Astrocyte of the spinal cord (primary cell): Measurements from ENCODE around the gene TMPRSS13.
"Not testable (repeated sequence)": the region's sequence is repeated elsewhere in the genome, so short reads cannot be mapped to it uniquely, and the experiment has no call there.

Experiments used
- DNase-seq: peaks from one replicate; pipeline ENCODE4 v3.0.0; 2011; ENCODE audit warnings: low read depth, low spot score
- H3K4me3 ChIP-seq: 2 replicates; pipeline ENCODE4 v1.5.1; 2011; ENCODE audit warnings: low read depth, mild to moderate bottlenecking, low read length, moderate library complexity
- in situ Hi-C: cut with HindIII; loops from 2 replicates; pipeline ENCODE4 v1.10.0; 2017; ENCODE audit warnings: low sequenced_read_pairs
- TF ChIP-seq, protein P1 (sequence below): IDR thresholded peaks from 2 replicates; pipeline ENCODE4 v1.5.1; 2012; ENCODE audit warnings: low read depth, mild to moderate bottlenecking, low read length, inconsistent platforms

Gene TMPRSS13

DNA sequence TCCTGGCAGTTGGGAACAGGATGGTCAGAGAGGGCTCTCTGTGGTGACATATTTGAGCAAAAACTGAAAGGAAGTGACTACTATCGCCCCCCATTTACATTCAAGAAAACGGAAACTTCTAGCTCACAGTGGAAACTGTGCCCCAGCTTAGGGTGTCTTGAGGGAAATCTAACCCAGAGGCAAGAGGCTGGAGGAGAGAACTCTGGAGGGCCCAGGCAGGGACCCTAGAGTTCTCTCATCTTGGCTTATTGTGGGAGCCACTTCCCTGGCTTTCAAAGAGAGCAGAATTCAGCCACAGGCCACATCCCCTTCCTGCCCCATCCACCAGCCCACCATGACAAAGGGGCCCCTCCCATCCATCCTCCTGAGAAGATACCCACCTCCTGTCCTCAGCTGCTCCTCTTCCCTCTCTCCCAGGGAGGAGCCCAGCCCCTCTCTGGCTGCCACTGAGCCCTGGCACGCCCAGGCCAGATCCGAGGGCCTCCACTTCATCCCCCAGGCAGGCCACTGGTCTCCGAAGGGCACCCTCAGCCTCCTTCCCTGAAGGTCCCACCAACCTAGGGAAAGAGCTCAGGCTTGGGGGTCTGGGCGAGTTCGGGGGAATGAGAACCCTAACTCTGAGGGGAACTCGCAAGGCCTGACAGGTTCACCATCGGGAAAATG lies 1.6 kb upstream of the TMPRSS13 start:
- in situ Hi-C loops: no loop called here
- DNase-seq: no peak
- TF ChIP-seq, protein P1, sequence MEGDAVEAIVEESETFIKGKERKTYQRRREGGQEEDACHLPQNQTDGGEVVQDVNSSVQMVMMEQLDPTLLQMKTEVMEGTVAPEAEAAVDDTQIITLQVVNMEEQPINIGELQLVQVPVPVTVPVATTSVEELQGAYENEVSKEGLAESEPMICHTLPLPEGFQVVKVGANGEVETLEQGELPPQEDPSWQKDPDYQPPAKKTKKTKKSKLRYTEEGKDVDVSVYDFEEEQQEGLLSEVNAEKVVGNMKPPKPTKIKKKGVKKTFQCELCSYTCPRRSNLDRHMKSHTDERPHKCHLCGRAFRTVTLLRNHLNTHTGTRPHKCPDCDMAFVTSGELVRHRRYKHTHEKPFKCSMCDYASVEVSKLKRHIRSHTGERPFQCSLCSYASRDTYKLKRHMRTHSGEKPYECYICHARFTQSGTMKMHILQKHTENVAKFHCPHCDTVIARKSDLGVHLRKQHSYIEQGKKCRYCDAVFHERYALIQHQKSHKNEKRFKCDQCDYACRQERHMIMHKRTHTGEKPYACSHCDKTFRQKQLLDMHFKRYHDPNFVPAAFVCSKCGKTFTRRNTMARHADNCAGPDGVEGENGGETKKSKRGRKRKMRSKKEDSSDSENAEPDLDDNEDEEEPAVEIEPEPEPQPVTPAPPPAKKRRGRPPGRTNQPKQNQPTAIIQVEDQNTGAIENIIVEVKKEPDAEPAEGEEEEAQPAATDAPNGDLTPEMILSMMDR: no peak
- H3K4me3 ChIP-seq: no peak overlapping the region

GRCh38 chr11:117929916-117930570 lies 841 bp upstream of the TMPRSS13 start:
- TF ChIP-seq, protein P1: no peak
- in situ Hi-C loops: no loop called here
- no peak overlapping the region for H3K4me3 ChIP-seq
- DNase-seq: no peak

GRCh38 chr11:117928446-117929141 lies 608 bp downstream of the TMPRSS13 start:
- H3K4me3 ChIP-seq: no peak overlapping the region
- in situ Hi-C loops: no loop called here
- DNase-seq: no peak
- TF ChIP-seq, protein P1: no peak

GRCh38 chr11:117927926-117928325 lies 1.3 kb downstream of the TMPRSS13 start:
- DNase-seq: no peak
- no peak overlapping the region for H3K4me3 ChIP-seq
- in situ Hi-C loops: no loop called here
- TF ChIP-seq, protein P1: no peak

DNA sequence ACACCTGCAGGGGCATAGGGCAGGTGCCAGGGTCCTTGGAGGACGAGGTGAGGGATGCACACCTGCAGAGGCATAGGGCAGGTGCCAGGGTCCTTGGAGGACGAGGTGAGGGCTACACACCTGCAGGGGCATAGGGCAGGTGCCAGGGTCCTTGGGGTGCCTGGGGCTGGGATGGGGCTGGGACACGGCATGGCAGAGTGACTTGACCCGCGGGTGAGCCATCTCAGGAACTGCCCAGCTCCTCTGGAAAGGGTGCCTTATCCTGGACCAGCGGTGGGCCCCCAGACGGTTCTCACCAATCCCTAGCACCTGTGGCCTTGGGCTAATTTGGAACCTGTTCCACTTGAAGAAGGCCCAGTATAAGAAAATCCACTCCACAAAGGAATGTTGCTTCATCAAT lies 3.0 kb downstream of the TMPRSS13 start:
- H3K4me3 ChIP-seq, DNase-seq, in situ Hi-C loops: not testable (repeated sequence)

DNA sequence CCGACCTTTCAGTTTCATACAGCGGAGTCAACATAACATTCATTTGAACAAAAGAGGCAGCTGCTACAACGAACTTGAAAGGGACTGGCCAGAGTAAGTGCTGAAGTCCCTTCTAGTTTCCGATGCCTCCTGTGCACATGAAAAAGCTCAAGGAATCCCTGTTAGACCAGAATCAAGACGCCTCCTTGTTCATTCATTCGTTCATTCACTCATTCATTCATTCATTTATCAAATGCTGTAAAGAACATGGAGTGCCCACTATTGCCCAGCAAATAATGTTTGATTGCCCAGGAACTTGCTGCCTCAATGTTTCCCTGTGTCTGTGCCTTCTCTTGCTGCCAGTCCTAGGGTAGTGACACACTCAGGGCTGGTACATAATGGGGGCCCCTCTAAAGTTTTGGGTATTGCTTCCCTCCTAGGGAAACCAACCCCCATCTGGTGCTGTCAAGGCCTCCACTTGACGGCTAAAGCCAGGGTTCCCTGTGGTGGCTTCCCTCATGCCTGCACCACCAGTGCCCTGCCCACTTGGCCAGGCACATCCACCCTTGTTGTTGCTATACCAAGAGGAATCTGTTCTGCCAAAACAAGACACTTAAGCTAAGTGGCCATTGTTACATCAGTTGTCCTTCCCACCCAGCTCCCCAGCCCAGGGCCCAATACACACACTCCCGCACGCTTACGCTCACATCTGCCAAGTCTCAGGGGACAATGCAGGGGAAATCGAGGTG lies 3.8 kb downstream of the TMPRSS13 start:
- DNase-seq: no peak
- TF ChIP-seq, protein P1: no peak
- no peak overlapping the region for H3K4me3 ChIP-seq
- in situ Hi-C loops: no loop called here
